Stomach smooth muscle (tissue), 2 donors: ENCODE results near the gene FLCN.

Experiments
- H3K27ac ChIP-seq: one replicate; pipeline ENCODE4 v1.7.0; 2013; ENCODE audit warnings: mild to moderate bottlenecking, low read length, inconsistent platforms
- H3K27me3 ChIP-seq, 2 donors: one replicate each; pipeline ENCODE4 v1.7.0; 2013; ENCODE audit warnings: low read length in 2 of 2; ENCODE audit not compliant: insufficient read depth in 2 of 2, control insufficient read depth in 1 of 2
- H3K36me3 ChIP-seq, 2 donors: one replicate each; pipeline ENCODE4 v1.7.0; 2013; ENCODE audit warnings: low read length in 2 of 2; ENCODE audit not compliant: control insufficient read depth in 2 of 2, insufficient read depth in 2 of 2
- H3K4me1 ChIP-seq: one replicate; pipeline ENCODE4 v1.7.0; 2013; ENCODE audit warnings: low read length; ENCODE audit not compliant: control insufficient read depth, insufficient read depth
- H3K4me3 ChIP-seq, 2 donors: one replicate each; pipeline ENCODE4 v1.7.0; 2013; ENCODE audit warnings: low read length in 2 of 2
- H3K9ac ChIP-seq, 2 donors: one replicate each; pipeline ENCODE4 v1.7.0; 2013; ENCODE audit warnings: low read length in 2 of 2, mild to moderate bottlenecking in 1 of 2
- H3K9me3 ChIP-seq, 2 donors: one replicate each; pipeline ENCODE4 v1.7.0; 2013; ENCODE audit warnings: low read length in 2 of 2; ENCODE audit not compliant: control insufficient read depth in 2 of 2
- donor health status: healthy.
- donor health status: Pancreatic carcinoma.

Gene FLCN

DNA sequence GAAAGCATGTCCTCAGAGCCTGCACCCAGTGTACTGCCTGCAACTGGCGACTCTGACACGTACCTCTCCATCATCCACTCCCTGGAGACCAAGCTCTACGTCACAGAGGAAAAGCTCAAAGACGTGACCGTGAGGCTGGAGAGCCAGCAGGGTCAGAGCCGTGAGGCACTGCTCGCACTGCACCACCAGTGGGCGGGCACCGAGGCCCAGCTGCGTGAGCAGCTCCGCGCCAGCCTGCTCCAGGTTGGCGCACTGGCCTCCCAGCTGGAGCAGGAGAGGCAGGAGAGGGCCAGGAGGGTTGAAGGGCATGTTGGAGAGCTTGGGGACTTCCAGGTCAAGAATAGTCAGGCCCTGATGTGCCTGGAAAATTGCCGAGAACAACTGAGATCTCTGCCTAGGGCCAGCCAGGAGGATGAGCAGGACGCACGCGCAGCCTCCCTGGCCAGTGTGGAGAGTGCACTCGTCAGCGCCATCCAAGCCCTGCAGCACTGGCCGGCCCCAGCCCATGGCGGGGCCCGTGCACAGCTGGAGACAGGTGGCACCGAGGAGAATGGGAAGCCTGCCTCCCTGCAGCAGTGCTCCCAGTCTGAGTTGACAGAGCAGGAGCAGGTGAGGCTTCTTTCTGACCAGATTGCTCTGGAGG lies 71.2 kb downstream of the FLCN start:
- Histone ChIP-seq H3K27ac (no peak overlapping the region), H3K4me1 (no peaks in the 10 kb centered on the region), H3K27me3 (no peaks in the 10 kb centered on the region), H3K4me3 (no peak overlapping the region), H3K36me3 (peaks cover 46 to 76% of the 10 kb centered on the region in 2 donors), H3K9ac (no peak overlapping the region), H3K9me3 (no peaks in the 10 kb centered on the region)

DNA sequence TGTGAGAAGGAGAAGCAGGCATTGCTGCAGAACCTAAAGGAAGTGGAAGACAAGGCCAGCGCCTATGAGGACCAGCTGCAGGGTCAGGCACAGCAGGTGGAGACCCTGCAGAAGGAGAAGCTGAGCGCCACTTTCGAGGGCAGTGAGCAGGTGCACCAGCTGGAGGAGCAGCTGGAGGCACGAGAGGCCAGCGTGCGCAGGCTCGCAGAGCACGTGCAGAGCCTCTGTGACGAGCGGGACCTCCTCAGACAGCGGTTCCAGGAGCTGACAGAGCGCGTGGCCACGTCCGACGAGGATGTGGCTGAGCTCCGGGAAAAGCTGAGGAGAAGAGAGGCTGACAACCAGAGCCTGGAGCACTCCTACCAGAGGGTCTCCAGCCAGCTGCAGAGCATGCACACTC lies 72.3 kb downstream of the FLCN start:
- Histone ChIP-seq H3K27me3 (no peaks in the 10 kb centered on the region), H3K9me3 (no peaks in the 10 kb centered on the region), H3K4me1 (no peaks in the 10 kb centered on the region), H3K4me3 (no peak overlapping the region), H3K27ac (no peak overlapping the region), H3K9ac (no peak overlapping the region), H3K36me3 (peaks cover 48 to 76% of the 10 kb centered on the region in 2 donors)

DNA sequence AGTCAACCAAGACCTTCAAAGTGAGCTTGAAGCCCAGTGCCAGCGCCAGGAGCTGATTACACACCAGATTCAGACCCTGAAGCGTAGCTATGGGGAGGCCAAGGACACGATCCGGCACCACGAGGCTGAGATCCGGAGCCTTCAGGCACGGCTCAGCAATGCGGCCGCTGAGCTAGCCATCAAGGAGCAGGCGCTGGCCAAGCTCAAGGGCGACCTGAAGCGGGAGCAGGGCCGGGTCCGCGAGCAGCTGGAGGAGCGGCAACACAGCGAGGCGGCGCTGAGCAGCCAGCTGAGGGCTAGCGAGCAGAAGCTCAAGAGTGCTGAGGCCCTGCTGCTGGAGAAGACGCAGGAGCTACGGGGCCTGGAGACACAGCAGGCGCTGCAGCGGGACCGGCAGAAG lies 72.8 kb downstream of the FLCN start:
- no peaks in the 10 kb centered on the region for H3K4me1 ChIP-seq
- H3K9ac ChIP-seq, result no peak overlapping the region
- H3K9me3 ChIP-seq, result no peaks in the 10 kb centered on the region
- no peak overlapping the region for H3K4me3 ChIP-seq
- no peaks in the 10 kb centered on the region for H3K27me3 ChIP-seq
- H3K36me3 ChIP-seq, result peaks cover 49 to 79% of the 10 kb centered on the region in 2 donors
- no peak overlapping the region for H3K27ac ChIP-seq
